Measurements from ENCODE around the gene BCL2L1.

DNA sequence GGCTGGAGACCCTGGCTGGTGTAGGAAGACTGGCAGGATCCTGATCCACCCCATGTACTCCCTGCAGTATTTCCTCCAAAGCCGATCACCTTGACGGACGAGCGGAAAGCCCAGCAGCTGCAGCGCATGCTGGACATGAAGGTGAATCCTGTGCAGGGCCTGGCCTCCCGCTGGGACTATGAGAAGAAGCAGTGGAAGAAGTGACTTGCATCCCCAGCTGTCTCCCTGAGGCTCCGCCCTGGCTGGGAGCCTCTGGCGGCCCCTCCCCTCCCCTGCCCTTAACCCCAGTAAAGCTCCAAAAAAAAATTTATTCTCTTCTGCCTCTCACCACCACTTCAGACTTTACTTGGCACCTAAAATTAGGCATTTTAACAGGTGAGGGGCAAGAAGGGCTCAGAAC lies 78.0 kb downstream of the BCL2L1 start:
- TF ChIP-seq, protein P1, sequence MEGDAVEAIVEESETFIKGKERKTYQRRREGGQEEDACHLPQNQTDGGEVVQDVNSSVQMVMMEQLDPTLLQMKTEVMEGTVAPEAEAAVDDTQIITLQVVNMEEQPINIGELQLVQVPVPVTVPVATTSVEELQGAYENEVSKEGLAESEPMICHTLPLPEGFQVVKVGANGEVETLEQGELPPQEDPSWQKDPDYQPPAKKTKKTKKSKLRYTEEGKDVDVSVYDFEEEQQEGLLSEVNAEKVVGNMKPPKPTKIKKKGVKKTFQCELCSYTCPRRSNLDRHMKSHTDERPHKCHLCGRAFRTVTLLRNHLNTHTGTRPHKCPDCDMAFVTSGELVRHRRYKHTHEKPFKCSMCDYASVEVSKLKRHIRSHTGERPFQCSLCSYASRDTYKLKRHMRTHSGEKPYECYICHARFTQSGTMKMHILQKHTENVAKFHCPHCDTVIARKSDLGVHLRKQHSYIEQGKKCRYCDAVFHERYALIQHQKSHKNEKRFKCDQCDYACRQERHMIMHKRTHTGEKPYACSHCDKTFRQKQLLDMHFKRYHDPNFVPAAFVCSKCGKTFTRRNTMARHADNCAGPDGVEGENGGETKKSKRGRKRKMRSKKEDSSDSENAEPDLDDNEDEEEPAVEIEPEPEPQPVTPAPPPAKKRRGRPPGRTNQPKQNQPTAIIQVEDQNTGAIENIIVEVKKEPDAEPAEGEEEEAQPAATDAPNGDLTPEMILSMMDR (conservative IDR thresholded peaks at IDR 0.05 in 1 of 2, IDR thresholded peaks at IDR 0.05 in 1 of 2; ENCODE audit: low read depth in 1 of 2, low read length in 2 of 2): no peak
- no peak for TF ChIP-seq EZH2 (IDR thresholded peaks at IDR 0.05; ENCODE audit: low read length, missing control alignments)
